Loucy (cell line): Measurements from ENCODE around the gene DGCR6.
"Not testable (repeated sequence)": the region's sequence is repeated elsewhere in the genome, so short reads cannot be mapped to it uniquely, and the experiment has no call there.

Experiments
- H2AFZ ChIP-seq: fragments of 200-600 bp; sonication (generic); 2 replicates; pipeline ENCODE4 v1.6.0; 2016; ENCODE audit warnings: antibody characterized with exemption, mild to moderate bottlenecking, low read length, moderate library complexity
- H3F3A ChIP-seq: fragments of 200-600 bp; 2 replicates; pipeline ENCODE4 v1.6.0; 2016; ENCODE audit warnings: antibody characterized with exemption, low read depth, mild to moderate bottlenecking
- H3K27me3 ChIP-seq: fragments of 200-600 bp; sonication (generic); 2 replicates; pipeline ENCODE4 v1.6.1; 2014; ENCODE audit warnings: low read length, mild to moderate bottlenecking; ENCODE audit not compliant: insufficient read depth, poor library complexity, severe bottlenecking
- H3K36me3 ChIP-seq: fragments of 200-600 bp; sonication (generic); 2 replicates; pipeline ENCODE4 v1.6.1; 2016; ENCODE audit warnings: low read length; ENCODE audit not compliant: insufficient read depth
- H3K4me1 ChIP-seq: fragments of 200-600 bp; sonication (generic); 2 replicates; pipeline ENCODE4 v1.5.1; 2014; ENCODE audit warnings: low read length, mild to moderate bottlenecking; ENCODE audit not compliant: insufficient read depth, poor library complexity, severe bottlenecking
- H3K4me2 ChIP-seq: fragments of 200-600 bp; sonication (generic); 2 replicates; pipeline ENCODE4 v1.6.0; 2014; ENCODE audit warnings: antibody characterized with exemption, low read length, low read depth, mild to moderate bottlenecking; ENCODE audit not compliant: poor library complexity, severe bottlenecking
- H3K4me3 ChIP-seq: fragments of 200-600 bp; sonication (generic); 2 replicates; pipeline ENCODE4 v1.5.1; 2014; ENCODE audit warnings: low read length, mild to moderate bottlenecking, mixed read lengths; ENCODE audit not compliant: poor library complexity, severe bottlenecking
- H3K79me2 ChIP-seq: fragments of 200-600 bp; sonication (generic); 2 replicates; pipeline ENCODE4 v1.6.1; 2014; ENCODE audit warnings: low read length; ENCODE audit not compliant: insufficient read depth
- H3K9ac ChIP-seq: fragments of 200-600 bp; sonication (generic); 2 replicates; pipeline ENCODE4 v1.6.0; 2014; ENCODE audit warnings: mild to moderate bottlenecking, low read depth, low read length, moderate library complexity; ENCODE audit not compliant: poor library complexity, severe bottlenecking
- H3K9me2 ChIP-seq: fragments of 200-600 bp; sonication (generic); replicated peaks from 2 replicates; pipeline ENCODE4 v1.6.1; 2016; ENCODE audit warnings: low read depth, low read length, mixed read lengths
- H3K9me3 ChIP-seq: fragments of 200-600 bp; sonication (generic); 2 replicates; pipeline ENCODE4 v1.6.1; 2014; ENCODE audit warnings: mild to moderate bottlenecking, antibody characterized with exemption, low read length, low read depth; ENCODE audit not compliant: insufficient read depth
- H4K20me1 ChIP-seq: fragments of 200-600 bp; sonication (generic); 2 replicates; pipeline ENCODE4 v1.6.0; 2014; ENCODE audit warnings: antibody characterized with exemption, low read length, mild to moderate bottlenecking; ENCODE audit not compliant: insufficient read depth, poor library complexity, severe bottlenecking
- CTCF ChIP-seq: fragments of 200-600 bp; sonication (generic); conservative IDR thresholded peaks from 2 replicates; pipeline ENCODE4 v1.5.1; 2014; ENCODE audit warnings: mild to moderate bottlenecking, antibody characterized with exemption, low read length
- EZH2phosphoT487 ChIP-seq: fragments of 200-600 bp; IDR thresholded peaks from 2 replicates; pipeline ENCODE4 v1.6.1; 2018; ENCODE audit warnings: antibody characterized with exemption, mild to moderate bottlenecking, moderate library complexity, borderline replicate concordance

DGCR6 gene

GRCh38 chr22:18954990-18955571 lies 49.0 kb downstream of the DGCR6 start:
- no peaks in the 10 kb centered on the region for H4K20me1 ChIP-seq
- H3K79me2 ChIP-seq, result no peaks in the 10 kb centered on the region
- H2AFZ ChIP-seq, result no peak overlapping the region
- H3K4me3 ChIP-seq, result no peak overlapping the region
- no peaks in the 10 kb centered on the region for H3K9me2 ChIP-seq
- no peaks in the 10 kb centered on the region for H3K9me3 ChIP-seq
- H3K4me1 ChIP-seq, result no peaks in the 10 kb centered on the region
- H3F3A ChIP-seq, result no peaks in the 10 kb centered on the region
- H3K27me3 ChIP-seq, result no peaks in the 10 kb centered on the region
- no peaks in the 10 kb centered on the region for H3K36me3 ChIP-seq
- TF ChIP-seq EZH2phosphoT487 (no peak), CTCF (no peak)
- H3K4me2 ChIP-seq, result no peak overlapping the region
- no peak overlapping the region for H3K9ac ChIP-seq

- Histone ChIP-seq H3K79me2 (no peaks in the 10 kb centered on the region), H3K4me1 (no peaks in the 10 kb centered on the region), H3K9me3 (no peaks in the 10 kb centered on the region), H3F3A (no peaks in the 10 kb centered on the region), H3K36me3 (no peaks in the 10 kb centered on the region), H3K9ac (no peak overlapping the region), H3K27me3 (no peaks in the 10 kb centered on the region), H3K4me2 (no peak overlapping the region), H3K4me3 (no peak overlapping the region), H2AFZ (no peak overlapping the region), H3K9me2 (no peaks in the 10 kb centered on the region), H4K20me1 (no peaks in the 10 kb centered on the region)
- TF ChIP-seq CTCF (no peak), EZH2phosphoT487 (no peak)
Measured at GRCh38 chr22:18955696-18956095, 49.6 kb downstream of the DGCR6 start.

- H3K9me3 ChIP-seq, H3K79me2 ChIP-seq, H3K36me3 ChIP-seq, H3K4me1 ChIP-seq, H3K9ac ChIP-seq, H3K27me3 ChIP-seq, H3K9me2 ChIP-seq, H2AFZ ChIP-seq, H3F3A ChIP-seq, H3K4me2 ChIP-seq, H3K4me3 ChIP-seq, H4K20me1 ChIP-seq: not testable (repeated sequence)
Measured at GRCh38 chr22:18956121-18956895, 50.2 kb downstream of the DGCR6 start.

- not testable (repeated sequence) for H2AFZ ChIP-seq, H3K27me3 ChIP-seq, H4K20me1 ChIP-seq, H3K9ac ChIP-seq, H3K4me1 ChIP-seq, H3K79me2 ChIP-seq, H3F3A ChIP-seq, H3K9me2 ChIP-seq, H3K9me3 ChIP-seq, H3K4me3 ChIP-seq, H3K36me3 ChIP-seq, H3K4me2 ChIP-seq
Measured at GRCh38 chr22:18956956-18957355, 50.8 kb downstream of the DGCR6 start.

GRCh38 chr22:18957621-18958320 lies 51.7 kb downstream of the DGCR6 start:
- not testable (repeated sequence) for H3K9me3 ChIP-seq, H3F3A ChIP-seq, H3K4me2 ChIP-seq, H2AFZ ChIP-seq, H3K9me2 ChIP-seq, H4K20me1 ChIP-seq, H3K9ac ChIP-seq, H3K4me3 ChIP-seq, H3K4me1 ChIP-seq, H3K27me3 ChIP-seq, H3K79me2 ChIP-seq, H3K36me3 ChIP-seq

GRCh38 chr22:18958321-18958705 lies 52.2 kb downstream of the DGCR6 start:
- not testable (repeated sequence) for H2AFZ ChIP-seq, H4K20me1 ChIP-seq, H3K9me2 ChIP-seq, H3K9me3 ChIP-seq, H3K9ac ChIP-seq, H3F3A ChIP-seq, H3K79me2 ChIP-seq, H3K4me3 ChIP-seq, H3K27me3 ChIP-seq, H3K36me3 ChIP-seq, H3K4me1 ChIP-seq, H3K4me2 ChIP-seq
